Stimulated activated naive CD8-positive, alpha-beta T cell treated with anti-CD3 and anti-CD28 coated beads, Interleukin-15, Interleukin-2, amounts not matched to agents 100 U/mL and 50 U/mL, for 24 hours (primary cell): ENCODE results near the gene MSI2.

Source experiments
- ATAC-seq: fragments of 150-1000 bp; cut with Tn5 transposase; one replicate; pipeline ENCODE4 v1.10.0; 2021
- DNase-seq: peaks from one replicate; pipeline ENCODE4 v3.0.0; 2021

The MSI2 gene

GRCh38 chr17:57527221-57528057, 271.1 kb downstream of the MSI2 start:
- DNase-seq (no peak), ATAC-seq (no peak)

GRCh38 chr17:57528058-57528451, 271.7 kb downstream of the MSI2 start:
- DNase-seq (no peak), ATAC-seq (no peak)

GRCh38 chr17:57530026-57530425, 273.7 kb downstream of the MSI2 start:
- ATAC-seq (no peak), DNase-seq (no peak)

GRCh38 chr17:57530508-57530907, 274.2 kb downstream of the MSI2 start:
- no peak for ATAC-seq
- no peak for DNase-seq

- ATAC-seq (no peak), DNase-seq (no peak)
Measured at GRCh38 chr17:57531078-57531477, 274.8 kb downstream of the MSI2 start.

- ATAC-seq (no peak), DNase-seq (no peak)
Measured at GRCh38 chr17:57531648-57532504, 275.6 kb downstream of the MSI2 start.

GRCh38 chr17:57532556-57532955, 276.2 kb downstream of the MSI2 start:
- ATAC-seq (peak; percentile 32), DNase-seq (no peak)

- no peak for DNase-seq
- ATAC-seq, result peak; percentile 28
Measured at GRCh38 chr17:57532966-57533365, 276.6 kb downstream of the MSI2 start.

- DNase-seq (no peak), ATAC-seq (no peak)
Measured at GRCh38 chr17:57533684-57534305, 277.5 kb downstream of the MSI2 start.

GRCh38 chr17:57534863-57535248, 278.5 kb downstream of the MSI2 start:
- no peak for DNase-seq
- no peak for ATAC-seq

- no peak for ATAC-seq
- DNase-seq, result no peak
Measured at GRCh38 chr17:57535249-57535966, 279.1 kb downstream of the MSI2 start.

GRCh38 chr17:57536289-57536688, 280.0 kb downstream of the MSI2 start:
- DNase-seq, result no peak
- ATAC-seq, result no peak

GRCh38 chr17:57536789-57537523, 280.6 kb downstream of the MSI2 start:
- no peak for ATAC-seq
- DNase-seq, result no peak

- no peak for ATAC-seq
Measured at GRCh38 chr17:57537524-57538410, 281.4 kb downstream of the MSI2 start.

GRCh38 chr17:57538736-57539456, 282.6 kb downstream of the MSI2 start:
- no peak for ATAC-seq
- DNase-seq, result no peak

More at GRCh38 chr17:57537524-57538410, 281.4 kb downstream of the MSI2 start:
- no peak for DNase-seq

GRCh38 chr17:57539529-57540301, 283.4 kb downstream of the MSI2 start:
- no peak for ATAC-seq
- no peak for DNase-seq

- DNase-seq (no peak), ATAC-seq (no peak)
Measured at GRCh38 chr17:57540596-57540995, 284.3 kb downstream of the MSI2 start.

GRCh38 chr17:57541049-57541448, 284.7 kb downstream of the MSI2 start:
- no peak for ATAC-seq
- no peak for DNase-seq
